CD4-positive, alpha-beta T cell treated with Interferon gamma for 1 hour (primary cell): Measurements from ENCODE around the gene KLC4.
"Not testable (repeated sequence)": the region's sequence is repeated elsewhere in the genome, so short reads cannot be mapped to it uniquely, and the experiment has no call there.

Experiments
- DNase-seq: peaks from one replicate; pipeline ENCODE4 v3.0.0-alpha.2; 2020

Gene KLC4

GRCh38 chr6:43037197-43037596 lies 22.2 kb upstream of the KLC4 start:
- no peak for DNase-seq

- DNase-seq: no peak
Observed at GRCh38 chr6:43037706-43038105, 21.7 kb upstream of the KLC4 start.

DNA sequence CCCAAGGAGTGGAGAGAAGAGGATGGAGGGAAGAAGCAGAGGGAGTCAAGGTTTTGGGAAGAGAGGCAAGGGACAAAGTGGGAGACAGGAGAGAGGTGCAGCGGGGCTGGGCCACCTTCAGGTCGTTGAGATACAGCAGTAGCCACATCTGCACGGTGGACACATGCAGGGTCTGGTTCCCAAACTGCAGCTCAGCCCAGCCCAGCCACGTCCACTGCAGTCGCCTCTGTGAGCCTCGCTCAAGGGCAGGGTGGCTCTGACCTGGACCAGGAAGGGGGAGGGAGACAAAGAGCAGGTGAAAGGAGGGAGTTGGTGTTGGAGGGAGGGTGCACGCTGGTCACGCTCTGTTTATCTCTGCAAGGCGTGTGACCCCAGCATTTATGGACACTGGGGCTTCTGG lies 20.7 kb upstream of the KLC4 start:
- no peak for DNase-seq

DNA sequence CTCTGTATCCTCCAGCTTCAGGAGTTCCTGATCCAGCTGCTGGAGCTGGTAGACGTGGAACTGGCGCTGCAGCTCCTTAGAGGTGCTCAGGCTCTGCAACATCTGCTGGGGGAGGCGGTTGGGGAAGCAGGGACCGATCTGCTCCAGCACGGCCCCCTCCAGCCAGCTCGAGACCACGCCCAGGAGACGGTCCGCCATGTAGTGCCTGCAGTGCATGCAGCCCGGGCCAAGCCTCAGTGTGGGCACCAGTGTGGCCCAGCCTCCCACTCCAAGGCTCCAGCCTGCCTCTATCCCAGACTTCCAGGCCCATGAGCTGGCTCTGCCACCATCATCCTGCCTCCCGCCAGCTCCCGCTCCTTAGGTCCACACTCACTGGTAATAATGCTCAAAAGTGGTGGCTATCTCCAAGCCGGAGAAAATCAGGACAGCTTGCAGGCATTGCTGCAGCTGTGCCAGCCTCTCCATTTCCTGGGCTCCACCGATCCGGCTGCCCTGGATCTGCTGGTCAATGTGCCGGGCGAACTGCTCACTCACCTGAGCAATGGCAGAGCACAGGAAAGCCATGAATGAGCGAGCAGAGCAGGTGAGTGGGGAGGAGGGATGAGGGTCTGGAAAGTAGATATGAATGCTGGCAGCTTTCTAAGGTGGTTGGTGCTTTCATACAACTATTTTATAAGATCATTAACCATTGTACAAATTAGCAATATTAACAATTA lies 18.7 kb upstream of the KLC4 start:
- DNase-seq: no peak

DNA sequence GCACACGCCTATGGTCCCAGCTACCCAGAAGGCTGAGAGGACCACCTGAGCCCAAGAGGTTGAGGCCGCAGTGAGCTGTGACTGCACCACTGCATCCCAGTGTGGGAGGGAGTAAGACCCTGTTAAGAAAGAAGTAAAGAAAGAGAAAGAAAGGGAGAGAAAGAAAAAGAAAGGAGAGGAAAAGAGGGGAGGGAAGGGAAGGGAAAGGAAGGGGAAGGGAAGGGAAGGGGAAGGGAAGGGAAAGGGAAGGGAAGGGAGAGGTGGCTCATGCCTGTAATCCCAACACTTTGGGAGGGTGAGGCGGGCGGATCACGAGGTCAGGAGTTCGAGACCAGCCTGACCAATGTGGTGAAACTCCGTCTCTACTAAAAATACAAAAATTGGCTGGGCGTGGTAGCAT lies 18.0 kb upstream of the KLC4 start:
- not testable (repeated sequence) for DNase-seq

DNA sequence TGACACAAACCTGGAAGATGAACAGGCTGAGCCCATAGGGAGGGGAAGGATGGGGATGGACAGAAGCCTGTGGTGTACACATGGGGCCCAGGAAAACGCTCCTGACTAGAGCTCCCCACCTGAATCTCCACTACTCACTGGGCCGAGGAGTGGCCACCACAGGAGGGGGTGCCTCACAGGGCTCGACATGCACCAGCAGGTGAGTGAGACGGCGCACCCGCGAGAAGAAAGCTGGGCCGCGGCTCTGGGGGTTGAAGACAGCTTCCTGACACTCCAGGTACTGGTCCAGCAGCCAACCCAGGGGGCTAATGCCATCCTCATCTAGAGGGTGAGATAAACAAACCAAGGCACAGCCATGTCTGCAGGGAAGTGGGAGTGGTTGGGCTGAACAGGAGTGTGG lies 16.1 kb upstream of the KLC4 start:
- no peak for DNase-seq

DNA sequence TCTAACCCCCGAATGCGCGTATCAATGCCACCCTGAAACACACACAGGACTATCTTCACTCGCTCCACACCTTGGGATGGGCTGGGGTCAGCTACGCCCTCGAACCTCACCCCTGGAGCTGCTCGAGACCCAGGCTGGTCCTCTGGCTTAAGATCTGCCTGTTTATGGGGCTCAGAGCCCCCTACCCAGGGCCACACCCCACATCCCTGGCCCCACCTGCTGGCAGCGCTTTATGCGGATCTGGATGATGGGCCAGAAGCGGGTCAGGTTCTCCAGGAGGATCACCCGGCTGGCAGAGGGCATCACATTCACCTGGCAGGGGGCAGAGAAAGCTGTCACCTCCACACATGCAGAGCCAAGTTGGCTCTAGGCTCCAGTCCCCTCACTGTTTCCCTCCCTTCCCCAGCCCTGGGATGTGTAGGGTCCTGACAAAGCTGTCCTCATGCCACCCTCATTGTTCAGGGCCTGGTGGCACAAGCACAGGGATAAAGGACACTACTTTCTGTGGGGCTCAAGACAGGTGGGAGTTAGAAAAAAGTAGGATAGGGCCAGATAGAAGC lies 14.0 kb upstream of the KLC4 start:
- no peak for DNase-seq

DNA sequence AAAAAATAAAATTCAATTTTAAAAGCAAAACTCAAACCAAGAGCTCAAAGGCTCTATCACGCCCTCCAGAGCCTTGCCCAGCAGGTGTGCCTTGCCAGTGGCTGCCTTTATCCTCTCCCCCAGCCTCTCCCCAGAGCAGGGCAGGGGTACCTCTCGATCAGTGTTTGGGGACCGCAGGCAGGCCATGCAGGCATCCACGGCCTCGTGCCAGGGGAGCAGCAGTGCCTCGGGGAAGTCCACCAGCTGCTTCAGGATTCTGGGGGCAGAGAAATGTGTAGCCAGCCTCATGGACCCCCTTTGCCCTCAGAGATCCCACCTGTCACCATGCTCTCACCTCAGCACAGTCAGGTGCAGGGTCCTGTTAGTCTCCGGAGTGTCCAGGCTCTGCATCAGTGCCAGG lies 11.4 kb upstream of the KLC4 start:
- DNase-seq: no peak

DNA sequence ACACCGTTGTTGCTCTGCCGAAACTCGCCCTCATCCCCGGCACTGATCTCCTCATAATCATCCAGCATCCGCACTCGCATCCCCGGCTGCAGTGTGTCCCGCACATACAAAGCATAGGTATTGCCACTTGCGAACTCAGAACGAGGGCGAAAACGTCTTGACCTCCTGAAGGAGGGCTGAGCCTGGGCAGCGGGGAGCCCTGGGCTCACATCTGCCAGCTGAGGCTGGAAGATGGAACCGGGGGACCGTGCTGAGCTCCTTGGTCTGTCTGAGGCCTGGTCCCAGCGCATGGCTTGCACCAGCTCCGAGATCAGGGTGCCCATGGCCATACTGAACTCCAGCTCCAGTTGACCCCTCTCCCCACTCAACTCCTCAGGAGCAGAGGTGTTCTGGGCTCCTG lies 8.4 kb upstream of the KLC4 start:
- no peak for DNase-seq

DNA sequence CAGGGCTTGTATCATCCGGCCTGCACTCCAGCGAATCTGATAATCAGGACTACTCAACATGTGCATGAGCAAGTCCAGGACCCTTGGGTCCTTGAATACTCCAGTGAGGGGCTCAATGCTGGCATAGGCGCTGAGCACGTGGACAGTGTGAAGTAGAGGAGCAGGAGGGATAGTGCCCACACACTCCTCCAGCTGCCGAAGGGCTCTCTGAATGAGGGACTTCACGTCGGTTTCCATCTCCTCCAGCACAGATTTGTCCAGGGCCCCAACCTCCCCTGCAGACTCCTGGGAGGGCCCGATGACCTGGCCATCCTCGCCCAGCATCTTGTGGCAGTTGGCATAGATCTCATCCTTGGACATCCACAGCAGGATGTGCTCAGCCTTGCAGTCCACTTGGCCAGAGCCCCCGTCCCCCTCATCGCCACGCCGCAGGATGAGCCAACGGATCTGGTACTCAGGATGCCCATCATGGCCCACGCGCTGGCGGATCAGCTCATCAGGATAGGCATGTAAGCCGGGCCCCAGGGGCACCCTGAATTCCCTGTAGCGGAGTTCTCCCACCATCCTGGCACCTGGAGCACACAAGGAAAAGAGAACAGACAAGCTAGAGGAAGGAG lies 7.1 kb upstream of the KLC4 start:
- DNase-seq: no peak

DNA sequence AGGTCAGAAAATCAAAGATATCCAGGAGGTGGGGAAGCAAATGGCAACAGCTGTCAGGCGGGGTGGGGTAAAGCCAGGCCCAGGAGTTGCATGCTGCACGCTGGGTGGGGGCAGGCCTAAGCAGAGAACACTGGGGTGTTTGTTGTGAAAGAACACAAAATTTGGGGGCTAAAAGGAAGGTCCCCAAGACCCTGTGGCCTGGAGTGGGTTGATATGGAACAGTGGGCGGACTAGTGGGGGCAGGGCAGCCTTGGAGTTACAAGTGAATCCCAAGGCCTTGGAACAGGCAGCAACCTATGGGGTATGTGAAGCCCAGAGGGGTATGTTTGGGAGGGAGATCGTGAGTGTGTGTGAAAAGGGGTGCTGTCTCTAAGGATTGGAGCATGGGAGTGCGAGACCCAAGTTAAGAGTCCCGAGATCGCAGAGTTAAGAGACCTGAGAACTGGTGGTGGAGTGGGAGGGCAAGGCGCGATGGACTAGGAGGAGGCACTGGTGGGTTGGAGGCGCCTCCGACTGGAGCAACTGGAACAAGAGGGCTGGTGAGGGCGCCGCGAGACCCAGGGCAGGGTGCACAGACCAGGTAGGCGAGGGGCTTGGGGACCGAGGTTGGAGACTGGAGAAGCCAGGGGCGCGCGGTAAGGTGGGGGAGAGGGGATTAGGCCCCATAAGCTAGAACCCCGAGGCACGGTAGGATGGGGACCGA lies 6.4 kb upstream of the KLC4 start:
- DNase-seq: no peak

DNA sequence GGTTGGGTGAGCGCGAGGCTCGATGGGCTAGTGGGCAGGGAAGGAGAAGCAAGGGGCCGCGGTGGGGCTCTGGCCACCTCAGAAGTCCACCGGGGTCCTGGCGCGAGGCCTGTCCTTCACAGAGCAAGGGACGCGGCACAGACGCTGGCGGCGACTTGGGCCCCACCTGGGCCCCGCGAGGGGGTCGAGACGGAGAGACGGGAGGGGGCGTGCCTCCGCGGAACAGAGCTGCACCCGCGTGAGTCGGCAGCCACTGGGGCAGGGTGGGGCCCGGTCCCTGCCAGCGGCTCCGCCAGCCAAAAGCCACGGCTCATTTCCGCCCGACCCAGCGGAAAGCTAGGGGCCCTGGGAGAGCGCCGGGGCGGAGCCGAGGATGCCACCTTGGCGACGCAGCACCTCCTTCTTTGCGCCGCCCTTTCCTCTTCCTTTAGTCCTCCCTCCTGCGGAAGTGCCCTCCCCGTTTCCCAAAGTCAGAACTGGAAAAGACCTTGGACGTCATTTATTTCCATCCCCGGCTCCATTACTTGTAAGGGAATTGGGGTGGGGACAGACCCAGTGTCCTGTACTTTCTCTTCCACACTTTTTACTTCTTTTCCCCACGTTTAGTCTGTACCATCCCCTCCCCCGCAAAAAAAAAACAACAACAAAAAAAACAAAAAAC lies 5.8 kb upstream of the KLC4 start, which contains the start of gene CUL7:
TSS of gene CUL7 (minus strand) at position 307 of the 661 bp plus-strand sequence. CDS start 1,063 bp downstream, outside the sequence.
- peak; percentile 85 for DNase-seq

DNA sequence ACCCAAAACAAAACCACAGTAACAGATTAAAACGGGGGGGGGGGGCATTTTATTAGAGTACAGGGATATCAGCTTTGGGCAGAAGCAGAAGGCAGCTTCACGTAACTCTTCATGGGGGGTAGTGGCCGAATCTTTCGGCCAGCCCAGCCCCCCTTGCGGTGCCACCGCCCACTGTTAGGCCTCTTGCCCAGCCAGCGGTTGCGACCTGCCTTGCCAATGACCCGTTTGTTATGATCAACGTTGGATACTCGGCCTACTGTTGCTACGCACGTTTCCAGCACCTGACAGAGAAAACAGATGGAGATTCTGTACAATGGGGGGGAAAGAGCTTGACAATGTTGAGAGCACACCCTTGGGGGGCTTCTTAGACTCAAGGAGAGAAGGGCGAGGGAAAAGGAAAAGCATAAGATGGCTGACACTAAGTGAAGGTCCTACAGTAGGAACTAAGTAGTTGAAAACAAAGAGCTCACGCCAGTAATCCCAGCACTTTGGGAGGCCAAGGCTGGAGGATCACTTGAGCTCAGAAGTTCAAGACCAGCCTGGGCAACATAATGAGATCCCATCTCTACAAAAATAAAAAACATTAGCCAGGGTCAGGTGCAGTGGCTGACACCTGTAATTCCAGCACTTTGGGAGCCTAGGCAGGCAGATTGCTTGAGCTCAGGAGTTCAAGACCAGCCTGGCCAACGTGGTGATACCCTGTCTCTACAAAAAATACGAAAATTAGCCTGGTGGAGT lies 5.1 kb upstream of the KLC4 start:
- no peak for DNase-seq

- DNase-seq: no peak
Observed at GRCh38 chr6:43055966-43056365, 3.5 kb upstream of the KLC4 start.

- DNase-seq: no peak
Observed at GRCh38 chr6:43058531-43058930, 900 bp upstream of the KLC4 start.

GRCh38 chr6:43060034-43060754 lies 763 bp downstream of the KLC4 start:
- DNase-seq: no peak

- no peak for DNase-seq
Observed at GRCh38 chr6:43060755-43061633, 1.6 kb downstream of the KLC4 start.

DNA sequence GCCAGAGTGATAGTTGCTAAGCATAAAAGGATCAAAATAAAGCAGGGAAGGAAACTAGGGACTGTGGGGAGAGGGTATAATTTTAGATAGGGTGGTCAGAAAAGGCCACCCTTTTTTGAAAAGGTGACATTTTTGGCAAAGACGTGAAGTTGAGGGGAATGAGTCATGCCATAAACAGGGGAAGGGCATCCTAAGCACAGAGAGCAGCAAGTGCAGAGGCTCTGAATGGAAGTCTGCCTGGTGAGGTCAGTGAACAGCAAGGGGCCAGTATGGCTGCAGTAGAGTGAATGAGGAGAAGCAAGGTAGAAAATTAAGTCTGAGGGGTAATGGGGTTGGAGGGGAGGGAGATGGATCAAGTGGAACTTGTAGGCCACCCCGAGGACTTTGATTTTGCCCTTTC lies 2.4 kb downstream of the KLC4 start:
- no peak for DNase-seq

DNA sequence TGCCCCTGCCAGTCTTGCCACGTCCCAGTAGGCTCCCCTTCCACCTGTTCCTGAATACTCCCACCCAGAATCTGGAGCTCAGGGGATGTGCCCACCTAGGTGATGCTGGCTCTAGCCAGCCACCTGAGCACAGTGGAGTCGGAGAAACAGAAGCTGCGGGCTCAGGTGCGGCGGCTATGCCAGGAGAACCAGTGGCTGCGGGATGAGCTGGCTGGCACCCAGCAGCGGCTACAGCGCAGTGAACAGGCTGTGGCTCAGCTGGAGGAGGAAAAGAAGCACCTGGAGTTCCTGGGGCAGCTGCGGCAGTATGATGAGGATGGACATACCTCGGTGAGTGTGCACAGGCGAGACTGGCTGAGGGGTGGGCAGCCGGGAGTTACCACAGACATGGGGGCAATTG lies 3.4 kb downstream of the KLC4 start:
- no peak for DNase-seq

GRCh38 chr6:43070028-43070632 lies 10.7 kb downstream of the KLC4 start:
- no peak for DNase-seq
